HG02970 (cell line): ENCODE results near the gene AXDND1.

Experiments used
- ATAC-seq: cut with Tn5 transposase; IDR thresholded peaks from one replicate; pipeline ENCODE4 v1.9.1; 2021; ENCODE audit warnings: mild to moderate bottlenecking, moderate library complexity, moderate number of reproducible peaks; ENCODE audit not compliant: unreplicated experiment, low FRiP score

Gene AXDND1

DNA sequence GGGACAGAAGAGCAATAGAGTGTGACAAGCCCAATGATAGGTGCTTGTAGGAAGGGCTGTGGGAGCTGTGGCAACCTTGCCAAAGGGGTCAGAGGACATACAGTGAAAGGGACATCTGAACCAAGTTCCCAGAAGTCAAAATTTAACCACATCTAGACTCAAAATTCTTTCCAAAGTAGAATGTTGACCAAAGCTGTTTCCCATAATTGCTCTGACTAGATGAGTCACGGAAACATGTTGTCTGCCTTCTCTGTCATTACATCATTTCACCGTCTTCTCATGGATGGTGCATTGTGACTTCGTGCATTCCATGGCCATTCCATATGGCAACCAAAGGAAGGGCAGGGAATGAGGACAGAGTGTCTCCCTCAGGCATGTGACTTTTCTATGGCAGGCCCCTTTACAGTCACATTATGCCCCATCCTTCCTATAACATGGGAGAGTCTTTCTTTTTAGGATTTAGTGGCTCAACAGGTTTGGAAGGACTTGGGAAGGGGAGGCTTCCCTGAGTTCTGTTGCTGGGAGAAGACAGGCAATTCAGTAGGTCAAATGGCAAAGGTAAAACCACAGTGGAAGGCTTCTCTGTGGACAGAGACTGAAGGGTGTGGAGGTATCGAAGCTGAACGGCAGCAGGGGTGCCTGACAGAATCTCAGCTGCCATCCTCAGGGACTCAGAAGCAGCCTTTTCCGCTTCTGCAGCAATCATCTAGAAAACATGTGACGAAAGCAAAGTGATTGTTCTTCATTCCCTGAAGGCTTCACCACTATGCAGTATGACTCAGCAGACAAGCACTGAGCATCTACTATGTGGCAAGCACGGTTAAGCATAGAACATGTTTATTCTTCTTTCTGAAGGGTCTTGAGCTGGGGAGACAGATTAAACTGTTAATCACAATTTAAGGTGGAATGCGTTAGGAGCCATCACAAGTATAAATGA, 185.2 kb downstream of the AXDND1 start:
- ATAC-seq = no peak

DNA sequence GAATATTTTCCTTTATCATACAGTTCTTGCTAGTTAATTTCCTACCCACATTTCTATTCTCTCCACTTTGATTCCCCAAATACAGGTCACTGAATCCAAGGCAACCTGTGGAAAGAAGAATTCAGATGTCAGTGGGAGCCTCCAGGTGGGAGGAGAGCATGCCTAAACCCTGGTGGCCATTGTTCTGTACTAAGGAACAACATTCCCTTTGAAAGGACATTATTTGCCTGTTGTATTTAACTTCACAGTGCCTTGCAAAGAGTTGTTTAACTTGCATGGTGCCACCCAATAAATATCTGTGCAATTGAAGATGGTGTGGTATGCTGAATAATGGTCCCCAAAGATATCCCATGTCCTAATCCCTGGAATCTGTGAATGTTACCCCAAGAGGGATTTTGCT, 188.7 kb downstream of the AXDND1 start:
- no peak for ATAC-seq

- ATAC-seq = no peak
Measured at GRCh38 chr1:179558078-179558477, 192.3 kb downstream of the AXDND1 start.

DNA sequence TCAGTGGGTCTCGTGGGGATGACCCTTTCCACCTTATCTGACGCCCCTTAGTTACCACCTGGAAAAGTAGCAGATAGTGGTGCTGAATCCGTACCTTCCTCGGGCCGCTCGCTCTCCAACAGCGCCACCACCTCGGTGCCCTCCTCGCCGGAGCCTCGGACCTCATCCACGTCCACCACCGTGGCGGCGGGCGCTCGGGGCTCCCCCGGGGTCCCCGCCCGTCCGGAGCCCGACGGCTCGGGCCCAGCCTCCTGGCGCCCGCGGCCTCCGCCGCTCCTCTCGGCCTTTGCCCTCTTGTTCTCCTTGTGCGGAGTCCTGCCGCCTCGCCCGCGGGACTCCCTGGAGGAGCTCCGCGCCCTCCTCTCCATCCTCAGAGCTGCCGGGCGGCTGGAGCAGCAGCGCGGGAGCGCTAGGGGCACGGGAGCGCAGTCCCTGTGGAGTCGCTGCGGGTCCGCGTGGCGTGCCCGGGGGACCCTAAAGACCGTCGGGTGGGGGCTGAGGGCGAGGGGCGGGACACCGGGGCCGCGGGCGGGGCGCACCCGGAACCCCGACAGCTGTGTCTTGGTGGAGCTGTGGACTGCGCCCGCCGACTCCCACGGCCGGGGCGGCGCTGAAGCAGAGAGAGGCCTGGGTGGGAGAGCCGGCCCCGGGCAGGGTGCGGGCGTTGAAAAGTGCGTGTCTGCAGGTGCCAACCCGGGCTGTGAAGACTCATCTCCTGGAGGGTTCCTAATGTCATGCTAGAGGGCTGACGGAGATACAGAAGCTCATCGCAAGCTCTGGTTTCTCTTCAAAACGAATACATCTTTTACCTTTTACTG, 209.9 kb downstream of the AXDND1 start, which contains the start of gene NPHS2:
TSS of gene NPHS2 (minus strand) at position 452 of the 818 bp plus-strand sequence. CDS start at position 368, 84 bp downstream.
- ATAC-seq = no peak

DNA sequence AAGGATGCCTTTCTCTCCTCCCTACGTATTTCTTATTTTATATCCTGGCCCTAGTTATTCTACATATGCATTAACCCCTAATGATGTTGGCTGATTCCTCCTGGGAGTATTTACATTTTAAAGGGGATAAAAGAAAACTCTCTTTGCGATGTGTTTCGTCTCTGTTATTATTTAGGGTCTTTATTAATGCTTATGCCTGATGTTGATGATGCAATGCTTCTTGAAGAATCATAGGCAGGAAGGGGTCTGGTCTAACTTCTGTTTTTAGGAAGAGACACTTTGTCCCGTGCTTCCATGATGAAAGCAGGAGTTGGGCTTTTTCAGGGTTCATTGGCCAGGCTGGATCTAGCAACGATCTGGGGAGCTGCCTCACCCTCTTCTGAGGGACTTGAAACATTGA, 210.7 kb downstream of the AXDND1 start:
- ATAC-seq = no peak

DNA sequence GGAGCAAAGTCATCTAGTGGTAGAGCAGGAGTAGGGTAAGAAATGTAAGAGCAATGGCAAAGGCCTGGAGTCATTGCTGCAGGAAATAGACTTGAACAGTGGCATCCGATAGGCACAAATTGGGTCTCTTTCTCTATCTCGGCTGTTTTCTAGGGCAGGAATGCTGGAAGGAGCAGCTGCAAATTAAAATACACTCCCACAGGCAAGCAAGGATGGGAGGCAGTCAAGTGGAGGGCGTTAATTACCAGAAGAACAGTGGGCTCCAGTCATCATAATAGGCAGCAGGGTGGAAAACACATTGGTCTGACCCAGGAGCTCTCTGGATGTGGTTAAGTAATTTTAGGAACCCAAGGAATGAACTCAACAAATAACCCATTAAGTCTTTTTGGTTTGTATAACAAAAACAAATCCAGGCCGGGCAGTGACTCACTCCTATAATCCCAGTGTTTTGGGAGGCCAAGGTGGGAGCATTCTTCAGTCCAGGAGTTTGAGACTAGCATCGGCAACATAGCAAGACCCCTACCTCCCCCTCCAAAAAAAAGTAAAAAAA, 218.1 kb downstream of the AXDND1 start:
- ATAC-seq = no peak

GRCh38 chr1:179586107-179586823, 220.5 kb downstream of the AXDND1 start:
- ATAC-seq = no peak

- ATAC-seq = no peak
Measured at GRCh38 chr1:179587336-179587735, 221.6 kb downstream of the AXDND1 start.

- no peak for ATAC-seq
Measured at GRCh38 chr1:179588425-179589024, 222.8 kb downstream of the AXDND1 start.

DNA sequence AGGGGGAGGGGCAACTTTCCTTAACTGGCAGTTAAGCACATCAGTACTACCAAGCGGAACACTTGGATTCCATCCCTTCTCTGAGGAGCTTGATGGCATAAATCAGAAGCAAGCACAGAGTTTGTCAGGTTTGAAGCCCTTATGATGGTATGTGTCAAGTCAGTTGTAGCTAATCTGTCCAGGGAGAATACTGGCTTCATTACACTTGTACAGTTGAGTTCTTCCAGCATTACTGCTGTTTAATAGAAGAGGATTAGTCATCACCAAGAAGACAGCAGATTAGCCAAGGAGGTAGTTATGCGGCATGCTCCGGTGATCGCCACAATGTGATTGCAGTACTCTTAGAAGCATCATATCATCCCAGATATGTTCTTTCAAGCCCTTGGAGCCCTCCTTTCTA, 223.7 kb downstream of the AXDND1 start:
- no peak for ATAC-seq

DNA sequence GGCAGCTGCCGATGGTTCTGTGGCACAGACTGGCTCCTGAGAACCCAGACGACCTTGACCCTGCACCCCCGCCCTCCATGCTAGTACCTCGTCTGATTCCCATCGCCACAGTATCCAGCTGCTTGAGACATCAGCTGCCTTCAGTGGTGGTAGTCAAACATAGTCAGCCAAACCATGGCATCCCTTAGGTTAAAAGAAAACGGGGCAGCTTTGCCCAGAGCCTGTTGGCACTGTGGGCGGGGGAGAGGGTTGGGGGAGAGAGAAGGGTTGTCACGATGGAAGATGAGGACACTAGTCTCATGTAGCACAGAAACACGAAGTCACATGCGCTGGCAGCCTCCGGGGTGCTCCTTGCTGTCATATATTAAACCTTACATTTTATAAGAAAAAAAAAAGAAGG, 224.9 kb downstream of the AXDND1 start:
- ATAC-seq = no peak

DNA sequence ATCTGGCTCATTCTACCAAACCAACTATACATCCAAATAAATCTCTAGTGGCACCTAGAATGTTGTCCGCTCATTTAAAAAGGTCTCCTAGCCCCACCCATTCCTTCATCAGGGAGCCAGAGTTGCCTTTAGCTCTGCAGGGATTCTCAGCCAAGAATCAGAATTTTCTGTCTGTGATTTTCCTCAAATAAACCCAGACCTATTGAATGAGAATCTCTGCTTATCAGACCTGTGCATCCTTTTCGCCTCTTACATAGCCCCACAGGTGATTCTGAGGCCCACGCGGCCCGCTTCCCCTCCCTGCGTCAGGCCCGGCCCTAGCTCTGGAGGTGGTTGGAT, 225.5 kb downstream of the AXDND1 start:
- no peak for ATAC-seq

GRCh38 chr1:179591592-179592580, 226.1 kb downstream of the AXDND1 start, which contains the start of gene TDRD5:
Gene TDRD5 (plus strand): TSS chr1:179591832. CDS start chr1:179592616, 784 bp downstream.
- ATAC-seq = no peak

DNA sequence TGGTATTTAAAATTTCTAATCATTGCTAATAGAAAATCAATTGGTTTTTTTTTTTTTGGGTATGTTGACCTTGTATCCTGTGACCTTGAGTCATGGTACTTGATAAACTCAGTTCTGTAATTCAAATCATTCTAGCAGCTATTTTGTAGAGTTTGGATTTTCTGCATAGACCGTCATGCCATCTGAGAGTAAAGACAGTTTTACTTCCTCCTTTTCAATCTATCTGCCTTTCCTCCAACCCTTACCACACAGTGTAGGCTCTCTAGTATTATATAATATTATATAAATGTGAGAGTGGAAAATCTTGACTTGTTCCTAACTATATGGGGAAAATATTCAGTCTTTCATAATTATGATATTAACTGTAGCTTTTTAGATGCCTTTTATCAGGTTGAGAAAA, 232.9 kb downstream of the AXDND1 start:
- ATAC-seq = no peak

GRCh38 chr1:179599623-179600249, 234.0 kb downstream of the AXDND1 start:
- no peak for ATAC-seq

GRCh38 chr1:179601093-179601492, 235.3 kb downstream of the AXDND1 start:
- ATAC-seq = no peak
